K562 (cell line): ENCODE measurements around the gene UCKL1. TPM values are rescaled to one million over a fixed set of nuclear protein-coding genes. Genes with fewer than 3 reads are reported as not detected.

Experiments
- E2F4 ChIP-seq: sonication (generic); formaldehyde crosslinking; IDR thresholded peaks from 2 replicates; pipeline ENCODE4 v1.8.0; 2022; ENCODE audit warnings: mild to moderate bottlenecking, low read depth, missing genetic modification reagents
- EGR1 ChIP-seq: fragments of 450-650 bp; conservative IDR thresholded peaks from 2 replicates; pipeline ENCODE4 v1.6.1; 2017; ENCODE audit warnings: mild to moderate bottlenecking
- ERF ChIP-seq: fragments of 450-650 bp; formaldehyde crosslinking; IDR thresholded peaks from 2 replicates; pipeline ENCODE4 v1.4.0; 2020; ENCODE audit warnings: mild to moderate bottlenecking, mixed read lengths
- ILF3 ChIP-seq: fragments of 450-650 bp; IDR thresholded peaks from 2 replicates; pipeline ENCODE4 v1.6.1; 2018; ENCODE audit warnings: antibody characterized with exemption, mild to moderate bottlenecking, moderate library complexity, borderline replicate concordance
- MBD2 ChIP-seq: sonication (generic); IDR thresholded peaks from 2 replicates; pipeline ENCODE4 v1.6.1; 2016; ENCODE audit warnings: low read depth, borderline replicate concordance
- MIER1 ChIP-seq: fragments of 450-650 bp; IDR thresholded peaks from 2 replicates; pipeline ENCODE4 v1.6.1; 2016; ENCODE audit warnings: antibody characterized with exemption, mild to moderate bottlenecking, low read depth
- PHB ChIP-seq: fragments of 250-450 bp; sonication (Bioruptor Pico); IDR thresholded peaks from 2 replicates; pipeline ENCODE4 v1.5.0; 2021
- SETDB1 ChIP-seq: IDR thresholded peaks from one replicate; pipeline ENCODE4 v1.6.1; 2012; ENCODE audit warnings: low read length, control low read depth, inconsistent platforms
- SFPQ ChIP-seq: fragments of 200-400 bp; formaldehyde crosslinking; IDR thresholded peaks from 2 replicates; pipeline ENCODE4 v1.6.1; 2017; ENCODE audit warnings: mild to moderate bottlenecking, low read depth, low read length, moderate library complexity
- TBP ChIP-seq: optimal IDR thresholded peaks from 2 replicates; pipeline ENCODE3; 2011; ENCODE audit warnings: low read depth, low read length, improper control_type of control experiment
- TRIM24 ChIP-seq, 2 experiments: fragments of 450-650 bp; IDR thresholded peaks; 2 replicates each; pipeline ENCODE4 v1.6.1; 2016
- TSHZ1 ChIP-seq: fragments of 250-450 bp; sonication (Bioruptor Pico); IDR thresholded peaks from 2 replicates; pipeline ENCODE4 v1.4.0; 2020; ENCODE audit warnings: mild to moderate bottlenecking, moderate library complexity
- ZC3H4 ChIP-seq: sonication (generic); formaldehyde crosslinking; IDR thresholded peaks from 2 replicates; pipeline ENCODE4 v1.9.0; 2021; ENCODE audit warnings: missing genetic modification reagents, borderline replicate concordance
- ZNF280A ChIP-seq: fragments of 450-650 bp; IDR thresholded peaks from 2 replicates; pipeline ENCODE4 v1.6.1; 2018; ENCODE audit warnings: mild to moderate bottlenecking, low read depth; ENCODE audit not compliant: partially characterized antibody
- ZNF77 ChIP-seq: fragments of 250-450 bp; sonication (Bioruptor Pico); IDR thresholded peaks from 2 replicates; pipeline ENCODE4 v1.5.0; 2020
- polyA plus RNA-seq, 8 experiments: library from polyadenylated mRNA; depleted of rRNA in 4 of 8; stranded (reverse) in 5 of 8; unstranded in 3 of 8; fragments of >200 nt; fragmentation: Nextera tagmentation in 2 of 8; fragmentation: Illumina TruSeq in 1 of 8; extraction: Ambion mirVana in 2 of 8; extraction: Trizol in 1 of 8; gene quantifications; 2 replicates each; pipeline versions ENCODE4 v1.2.1 to v1.2.3, GENCODE V29; 2011 to 2014; ENCODE audit warnings: inconsistent platforms in 1 of 8, missing spikeins in 1 of 8
- total RNA-seq, 7 experiments: library from RNA; depleted of rRNA in 6 of 7; stranded (reverse); fragments of >200 nt in 6 of 7; fragmentation: Illumina TruSeq in 2 of 7; extraction: Trizol in 2 of 7; gene quantifications; 2 replicates each; pipeline versions ENCODE4 v1.2.1 to v1.2.3, GENCODE V29; 2011 to 2021; ENCODE audit warnings: low replicate concordance in 1 of 7
- TF ChIP-seq, protein P1 (sequence below): fragments of 250-450 bp; sonication (Bioruptor Pico); IDR thresholded peaks from 2 replicates; pipeline ENCODE4 v1.8.0; 2022; ENCODE audit warnings: inconsistent platforms
- TF ChIP-seq, protein P2 (sequence below): fragments of 250-450 bp; sonication (Bioruptor Pico); IDR thresholded peaks from 2 replicates; pipeline ENCODE4 v1.8.0; 2022; ENCODE audit warnings: moderate library complexity, mild to moderate bottlenecking, inconsistent platforms

The UCKL1 gene
- total and polyA plus RNA-seq, 9 of the 15 experiments (the other 6 are each of a cell fraction or from before 2014, with no cell fraction given) = 3.1 to 52.8 (median 24.2) TPM

GRCh38 chr20:63978319-63979228, 22.4 kb upstream of the UCKL1 start (continued):
- no peak for TF ChIP-seq SETDB1
- TF ChIP-seq ERF (CRISPR knock-in tag) = no peak
- peak; percentile 31; the same call in 1 of the 2 replicates for TF ChIP-seq E2F4
- TF ChIP-seq, protein P1, sequence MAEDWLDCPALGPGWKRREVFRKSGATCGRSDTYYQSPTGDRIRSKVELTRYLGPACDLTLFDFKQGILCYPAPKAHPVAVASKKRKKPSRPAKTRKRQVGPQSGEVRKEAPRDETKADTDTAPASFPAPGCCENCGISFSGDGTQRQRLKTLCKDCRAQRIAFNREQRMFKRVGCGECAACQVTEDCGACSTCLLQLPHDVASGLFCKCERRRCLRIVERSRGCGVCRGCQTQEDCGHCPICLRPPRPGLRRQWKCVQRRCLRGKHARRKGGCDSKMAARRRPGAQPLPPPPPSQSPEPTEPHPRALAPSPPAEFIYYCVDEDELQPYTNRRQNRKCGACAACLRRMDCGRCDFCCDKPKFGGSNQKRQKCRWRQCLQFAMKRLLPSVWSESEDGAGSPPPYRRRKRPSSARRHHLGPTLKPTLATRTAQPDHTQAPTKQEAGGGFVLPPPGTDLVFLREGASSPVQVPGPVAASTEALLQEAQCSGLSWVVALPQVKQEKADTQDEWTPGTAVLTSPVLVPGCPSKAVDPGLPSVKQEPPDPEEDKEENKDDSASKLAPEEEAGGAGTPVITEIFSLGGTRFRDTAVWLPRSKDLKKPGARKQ = no peak
- TF ChIP-seq ZNF280A = no peak
- no peak for TF ChIP-seq ZC3H4 (CRISPR knock-in tag)
- peak; percentile 38 for TF ChIP-seq TBP
- TF ChIP-seq, protein P2, sequence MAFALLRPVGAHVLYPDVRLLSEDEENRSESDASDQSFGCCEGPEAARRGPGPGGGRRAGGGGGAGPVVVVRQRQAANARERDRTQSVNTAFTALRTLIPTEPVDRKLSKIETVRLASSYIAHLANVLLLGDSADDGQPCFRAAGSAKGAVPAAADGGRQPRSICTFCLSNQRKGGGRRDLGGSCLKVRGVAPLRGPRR (CRISPR knock-in tag) = no peak
- TF ChIP-seq MIER1 = no peak
- 0 out of 4 replicates have a peak, but pooled peaks of 1 of the 2 experiments have one; percentile 37 for TF ChIP-seq TRIM24 (IDR thresholded peaks at IDR 0.05)
- TF ChIP-seq MBD2 = 0 out of 2 replicates have a peak, but pooled peaks have one; percentile 22
- TF ChIP-seq PHB (CRISPR knock-in tag) = no peak
- TF ChIP-seq ILF3 = no peak
- TF ChIP-seq ZNF77 (CRISPR knock-in tag) = no peak
- no peak for TF ChIP-seq TSHZ1
- TF ChIP-seq SFPQ = no peak
- TF ChIP-seq EGR1 = peak; percentile 80
